Measurements from ENCODE around the gene OR12D2. TPM values are rescaled to one million over a fixed set of nuclear protein-coding genes. Genes with fewer than 3 reads are reported as not detected.
"Not testable (repeated sequence)": the region's sequence is repeated elsewhere in the genome, so short reads cannot be mapped to it uniquely, and the experiment has no call there.

Gene OR12D2, protein sequence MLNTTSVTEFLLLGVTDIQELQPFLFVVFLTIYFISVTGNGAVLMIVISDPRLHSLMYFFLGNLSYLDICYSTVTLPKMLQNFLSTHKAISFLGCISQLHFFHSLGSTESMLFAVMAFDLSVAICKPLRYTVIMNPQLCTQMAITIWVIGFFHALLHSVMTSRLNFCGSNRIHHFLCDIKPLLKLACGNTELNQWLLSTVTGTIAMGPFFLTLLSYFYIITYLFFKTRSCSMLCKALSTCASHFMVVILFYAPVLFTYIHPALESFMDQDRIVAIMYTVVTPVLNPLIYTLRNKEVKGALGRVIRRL
- not detected for total RNA-seq
- long read RNA-seq: 0 reads

- DNase-seq (no peak), ATAC-seq (no peak)
These were observed at the start of gene OR12D2 for GRCh38 chr6:29395331-29395730. Gene OR12D2, plus strand, starts transcription at chr6:29395631. Its CDS starts 1,069 bp downstream, at chr6:29396700.

DNA sequence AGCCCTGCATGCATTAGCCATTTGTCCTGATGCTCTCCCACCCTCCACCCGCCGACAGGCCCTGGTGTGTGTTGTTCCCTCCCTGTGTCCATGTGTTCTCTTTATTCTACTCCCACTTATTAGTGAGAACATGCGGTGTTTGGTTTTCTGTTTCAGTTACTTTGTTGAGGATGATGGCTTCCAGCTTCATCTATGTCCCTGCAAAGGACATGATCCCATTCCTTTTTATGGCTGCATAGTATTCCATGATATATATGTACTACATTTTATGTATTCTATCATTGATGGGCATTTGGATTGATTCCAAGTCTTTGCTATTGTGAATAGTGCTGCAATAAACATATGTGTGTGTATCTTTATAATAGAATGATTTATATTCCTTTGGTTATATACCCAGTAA, 46.1 kb upstream of the OR12D2 start:
- ATAC-seq, DNase-seq: not testable (repeated sequence)

More at GRCh38 chr6:29395331-29395730, at the start of gene OR12D2:
- intact Hi-C loops (cut with DNase I, micrococcal nuclease): no loop called here

GRCh38 chr6:29354980-29355379, 40.5 kb upstream of the OR12D2 start:
- intact Hi-C loops (cut with DNase I, micrococcal nuclease): no loop called here

More for the DNA sequence above, 46.1 kb upstream of the OR12D2 start:
- intact Hi-C loops (cut with DNase I, micrococcal nuclease): not testable (repeated sequence)

GRCh38 chr6:29355603-29356002, 39.8 kb upstream of the OR12D2 start:
- DNase-seq: no peak
- ATAC-seq: no peak
- intact Hi-C loops (cut with DNase I, micrococcal nuclease): no loop called here

More at GRCh38 chr6:29354980-29355379, 40.5 kb upstream of the OR12D2 start:
- DNase-seq (no peak), ATAC-seq (no peak)

DNA sequence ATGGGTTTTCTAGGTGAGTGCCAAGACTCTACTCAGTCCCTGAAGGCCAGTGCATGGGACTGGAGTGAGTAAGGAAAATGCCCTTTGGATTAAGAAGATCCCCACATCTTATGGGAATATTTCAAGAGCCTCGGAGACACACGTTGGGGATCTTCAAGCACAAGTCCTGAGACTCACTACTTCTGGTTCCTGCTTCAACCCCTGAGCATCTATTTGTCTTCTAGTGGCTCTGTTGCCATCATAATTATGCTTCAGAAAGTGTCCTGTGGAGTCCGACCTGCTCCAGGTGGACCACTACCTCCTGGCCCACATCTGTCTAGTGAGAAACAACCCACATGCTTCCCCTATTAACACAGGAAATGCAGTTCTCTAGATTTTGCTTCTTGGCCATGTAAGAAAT, 26.7 kb upstream of the OR12D2 start, which contains the start of gene OR5V1:
TSS of gene OR5V1 (minus strand) at position 101 of the 400 bp plus-strand sequence. CDS start 12,670 bp downstream, outside the sequence.
- ATAC-seq: no peak
- no peak for DNase-seq
- intact Hi-C loops (cut with DNase I, micrococcal nuclease): no loop called here

GRCh38 chr6:29375191-29375590, 20.2 kb upstream of the OR12D2 start, which contains the start of gene OR12D3:
Gene OR12D3, minus strand, starts transcription at chr6:29375291. Its CDS starts 4 bp downstream, at chr6:29375287.
- intact Hi-C loops (cut with DNase I, micrococcal nuclease): no loop called here
- DNase-seq (no peak), ATAC-seq (no peak)

DNA sequence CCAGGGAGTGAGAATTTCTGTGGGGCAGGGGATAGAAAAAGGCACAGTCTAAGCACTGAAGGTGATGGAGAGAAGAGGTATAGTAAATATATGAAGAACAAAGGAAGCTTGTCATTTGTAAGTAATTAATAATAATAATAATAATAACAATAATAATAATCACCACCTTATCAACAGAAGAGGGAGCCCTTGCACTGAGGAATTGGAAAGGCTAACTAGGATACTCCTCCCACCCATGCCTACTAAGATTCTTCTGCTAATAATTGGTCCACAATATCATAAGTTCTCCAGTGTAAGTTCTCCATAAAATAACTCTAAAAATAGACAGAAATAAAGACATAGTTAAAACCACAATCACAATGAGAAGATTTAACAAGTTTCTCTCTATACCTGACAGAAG, 19.4 kb upstream of the OR12D2 start:
- DNase-seq (no peak), ATAC-seq (no peak)
- intact Hi-C loops (cut with DNase I, micrococcal nuclease): no loop called here

DNA sequence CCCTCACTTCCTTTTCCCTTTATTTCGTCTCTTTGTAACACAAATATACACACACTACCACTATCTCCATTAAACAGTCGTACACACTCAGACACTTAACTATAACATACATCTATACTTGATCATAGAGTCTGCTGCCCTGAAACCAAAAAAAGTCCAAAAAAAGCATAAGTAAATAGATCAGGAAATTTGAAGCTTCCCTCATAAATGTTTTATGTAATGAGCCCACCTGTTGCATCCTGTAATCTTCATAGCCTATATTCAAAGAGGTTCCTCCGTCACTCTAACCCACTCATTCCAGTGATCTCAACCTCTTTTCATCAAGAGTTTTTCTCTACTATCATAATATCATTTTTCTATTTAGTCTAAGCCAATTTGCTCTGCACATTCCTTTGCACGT, 6.9 kb upstream of the OR12D2 start:
- ATAC-seq: no peak

GRCh38 chr6:29399525-29399924, 4.1 kb downstream of the OR12D2 start:
- no peak for DNase-seq
- ATAC-seq: no peak
- intact Hi-C loops (cut with DNase I, micrococcal nuclease): no loop called here

More for the DNA sequence above, 6.9 kb upstream of the OR12D2 start:
- DNase-seq: no peak
- intact Hi-C loops (cut with DNase I, micrococcal nuclease): no loop called here

DNA sequence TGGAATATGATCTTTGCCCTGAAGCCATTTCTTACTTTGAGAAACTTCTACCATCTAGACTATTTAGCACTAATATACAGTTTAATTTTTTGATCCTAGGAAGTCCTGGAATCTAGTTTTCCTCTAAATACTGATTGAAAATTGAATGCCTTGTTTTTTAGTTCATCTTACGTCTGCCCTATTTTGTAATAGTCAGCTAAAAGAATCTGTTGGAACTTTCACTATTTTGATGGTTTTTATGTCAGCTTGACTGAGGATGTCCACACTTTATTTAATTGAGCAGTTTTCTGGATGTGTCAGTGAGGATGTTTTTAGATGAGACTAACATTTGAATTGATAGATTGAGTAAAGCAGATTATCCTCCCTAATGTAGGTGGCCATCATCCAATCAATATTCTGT, 8.4 kb downstream of the OR12D2 start:
- ATAC-seq: no peak
- no peak for DNase-seq
- intact Hi-C loops (cut with DNase I, micrococcal nuclease): no loop called here

GRCh38 chr6:29414588-29414987, 19.2 kb downstream of the OR12D2 start, which contains the start of gene OR12D1:
Gene OR12D1, plus strand, starts transcription at chr6:29414928.
- no peak for DNase-seq
- ATAC-seq: no peak

GRCh38 chr6:29419516-29419915, 24.1 kb downstream of the OR12D2 start:
- ATAC-seq (no peak), DNase-seq (no peak)
- intact Hi-C loops (cut with DNase I, micrococcal nuclease): no loop called here

More at GRCh38 chr6:29414588-29414987, 19.2 kb downstream of the OR12D2 start, which contains the start of gene OR12D1:
- intact Hi-C loops (cut with DNase I, micrococcal nuclease): no loop called here

- intact Hi-C loops (cut with DNase I, micrococcal nuclease): no loop called here
- DNase-seq (no peak), ATAC-seq (no peak)
These were observed 28.7 kb downstream of the OR12D2 start for GRCh38 chr6:29424168-29424567.

- ATAC-seq: no peak
- no peak for DNase-seq
- intact Hi-C loops (cut with DNase I, micrococcal nuclease): no loop called here
These were observed 29.1 kb downstream of the OR12D2 start for GRCh38 chr6:29424575-29424974.

- intact Hi-C loops (cut with DNase I, micrococcal nuclease): no loop called here
- DNase-seq (no peak), ATAC-seq (no peak)
These were observed 29.6 kb downstream of the OR12D2 start for GRCh38 chr6:29425075-29425474.

DNA sequence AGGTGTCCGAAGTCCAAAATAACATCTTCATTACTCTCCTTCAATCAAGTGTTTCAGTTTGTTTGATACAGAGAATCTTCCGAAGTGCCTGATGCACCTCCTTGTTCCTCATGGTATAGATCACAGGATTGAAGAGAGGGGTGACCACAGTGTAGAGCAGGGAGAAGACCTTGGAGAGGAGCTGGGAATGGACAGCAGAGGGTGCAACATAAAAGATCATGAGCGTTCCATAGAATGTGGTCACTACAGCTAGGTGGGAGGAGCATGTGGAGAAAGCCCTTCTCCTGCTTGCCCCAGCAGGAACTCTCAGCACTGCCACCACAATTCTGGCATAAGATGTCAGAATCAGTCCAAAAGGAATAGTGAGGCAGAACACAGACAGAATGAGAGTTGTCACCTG, 31.2 kb downstream of the OR12D2 start:
- DNase-seq (no peak), ATAC-seq (no peak)
- intact Hi-C loops (cut with DNase I, micrococcal nuclease): no loop called here

- intact Hi-C loops (cut with DNase I, micrococcal nuclease); ATAC-seq; DNase-seq: not testable (repeated sequence)
These were observed 41.3 kb downstream of the OR12D2 start for GRCh38 chr6:29436730-29437129.

GRCh38 chr6:29439006-29439405, 43.6 kb downstream of the OR12D2 start, which contains the start of gene OR10C1:
Gene OR10C1, plus strand, starts transcription at chr6:29439306. Its CDS starts 710 bp downstream, at chr6:29440016.
- ATAC-seq: no peak
- intact Hi-C loops (cut with DNase I, micrococcal nuclease): no loop called here
- DNase-seq: no peak

- DNase-seq (no peak), ATAC-seq (no peak)
- intact Hi-C loops (cut with DNase I, micrococcal nuclease): no loop called here
These were observed 47.3 kb downstream of the OR12D2 start for GRCh38 chr6:29442719-29443118.

DNA sequence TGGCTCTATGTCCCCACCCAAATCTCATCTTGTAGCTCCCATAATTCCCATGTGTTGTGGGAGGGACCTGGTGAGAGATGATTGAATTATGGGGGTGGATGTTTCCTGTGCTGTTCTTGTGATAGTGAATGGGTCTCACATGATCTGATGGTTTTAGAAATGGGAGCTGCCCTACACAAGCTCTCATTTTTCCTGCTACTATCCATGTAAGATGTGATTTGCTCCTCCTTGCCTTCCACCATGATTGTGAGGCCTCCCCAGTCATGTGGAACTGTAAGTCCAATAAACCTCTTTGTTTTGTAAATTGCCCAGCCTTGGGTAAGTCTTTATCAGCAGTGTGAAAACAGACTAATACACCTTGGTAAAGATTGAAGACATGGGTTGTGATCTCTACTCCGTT, 48.6 kb downstream of the OR12D2 start:
- intact Hi-C loops (cut with DNase I, micrococcal nuclease); ATAC-seq; DNase-seq: not testable (repeated sequence)

All from left colon (tissue), 2 donors.